Keratinocyte (primary cell): ENCODE measurements around the gene HSP90AA1. TPM values are rescaled to one million over a fixed set of nuclear protein-coding genes. Genes with fewer than 3 reads are reported as not detected.

Experiments
- DNase-seq: peaks from one replicate; pipeline ENCODE4 v3.0.0-alpha.2; 2011; ENCODE audit warnings: low read depth, missing footprints, low spot score
- FAIRE-seq: peaks from 2 replicates; lab custom pipeline; 2011; peaks lifted over from hg19 to GRCh38; lab: Jason Lieb, UNC
- H2AFZ ChIP-seq: 2 replicates; pipeline ENCODE4 v1.6.0; 2012; ENCODE audit warnings: low read length, control low read depth, inconsistent platforms; ENCODE audit not compliant: control insufficient read depth
- H3K27ac ChIP-seq: 2 replicates; pipeline ENCODE4 v1.5.1; 2011; ENCODE audit warnings: low read length; ENCODE audit not compliant: control insufficient read depth, insufficient read depth
- H3K27me3 ChIP-seq: 3 replicates; pipeline ENCODE4 v1.6.0; 2011; ENCODE audit warnings: low read length; ENCODE audit not compliant: control insufficient read depth, insufficient read depth; ENCODE audit errors: extremely low read depth
- H3K36me3 ChIP-seq, 2 experiments: 2 replicates in 1 of 2; 3 replicates in 1 of 2; pipeline ENCODE4 v1.5.1; 2011; ENCODE audit warnings: low read length in 2 of 2, mild to moderate bottlenecking in 1 of 2; ENCODE audit not compliant: control insufficient read depth in 2 of 2, insufficient read depth in 2 of 2; ENCODE audit errors: extremely low read depth in 1 of 2
- H3K4me1 ChIP-seq: 3 replicates; pipeline ENCODE4 v1.5.1; 2011; ENCODE audit warnings: low read length; ENCODE audit not compliant: control insufficient read depth, insufficient read depth; ENCODE audit errors: extremely low read depth
- H3K4me2 ChIP-seq: 3 replicates; pipeline ENCODE4 v1.6.0; 2011; ENCODE audit warnings: low read depth, low read length; ENCODE audit not compliant: control insufficient read depth, insufficient read depth; ENCODE audit errors: extremely low read depth
- H3K4me3 ChIP-seq, 3 experiments: fragments of 200-600 bp in 1 of 3; sonication (generic) in 1 of 3; 2 replicates in 2 of 3; 3 replicates in 1 of 3; pipeline ENCODE4 v1.5.1; 2011 to 2016; ENCODE audit warnings: low read length in 3 of 3, mild to moderate bottlenecking in 3 of 3, control low read depth in 2 of 3, inconsistent platforms in 1 of 3, low read depth in 1 of 3, mixed read lengths in 1 of 3, mixed run types in 1 of 3, moderate library complexity in 1 of 3; ENCODE audit not compliant: control insufficient read depth in 2 of 3, insufficient read depth in 2 of 3; ENCODE audit errors: extremely low read depth in 1 of 3
- H3K79me2 ChIP-seq: 2 replicates; pipeline ENCODE4 v1.6.0; 2012; ENCODE audit warnings: low read length; ENCODE audit not compliant: control insufficient read depth, insufficient read depth
- H3K9ac ChIP-seq: 3 replicates; pipeline ENCODE4 v1.6.0; 2011; ENCODE audit warnings: low read length; ENCODE audit not compliant: control insufficient read depth, insufficient read depth; ENCODE audit errors: extremely low read depth
- H3K9me1 ChIP-seq: 3 replicates; pipeline ENCODE4 v1.6.0; 2011; ENCODE audit warnings: low read length; ENCODE audit not compliant: control insufficient read depth, insufficient read depth; ENCODE audit errors: extremely low read depth
- H3K9me3 ChIP-seq: 2 replicates; pipeline ENCODE4 v1.5.1; 2012; ENCODE audit warnings: low read depth, low read length; ENCODE audit not compliant: control insufficient read depth
- H4K20me1 ChIP-seq: 3 replicates; pipeline ENCODE4 v1.6.0; 2011; ENCODE audit warnings: low read length; ENCODE audit not compliant: control insufficient read depth, insufficient read depth; ENCODE audit errors: extremely low read depth
- CTCF ChIP-seq, 3 experiments: IDR thresholded peaks in 1 of 3; conservative IDR thresholded peaks in 1 of 3; optimal IDR thresholded peaks in 1 of 3; 2 replicates in 2 of 3; 3 replicates in 1 of 3; pipeline versions ENCODE3 to v1.5.1; 2011; ENCODE audit warnings: low read length in 3 of 3, mild to moderate bottlenecking in 3 of 3, moderate library complexity in 2 of 3, control low read depth in 1 of 3, inconsistent platforms in 1 of 3; ENCODE audit not compliant: insufficient read depth in 2 of 3; ENCODE audit errors: extremely low read depth in 1 of 3
- EZH2 ChIP-seq: IDR thresholded peaks from one replicate; pipeline ENCODE4 v1.6.1; 2012; ENCODE audit warnings: inconsistent platforms, mild to moderate bottlenecking, low read length, moderate library complexity
- dilution Hi-C: fragments of 300-500 bp; cut with MboI; formaldehyde crosslinking; loops from one replicate; pipeline ENCODE4 v1.7.0; 2020; ENCODE audit warnings: low sequenced_read_pairs; ENCODE audit not compliant: extremely low pct_ligation_motif_present
- polyA plus RNA-seq, 5 experiments: library from polyadenylated mRNA; depleted of rRNA in 3 of 5; stranded (reverse) in 3 of 5; stranded (forward) in 1 of 5; unstranded in 1 of 5; fragments of >200 nt; gene quantifications; 1 replicate in 1 of 5; 2 replicates in 3 of 5; 3 replicates in 1 of 5; pipeline versions ENCODE4 v1.2.1 to v1.2.3, GENCODE V29; 2011 to 2012; ENCODE audit warnings: missing spikeins in 2 of 5, low read depth in 1 of 5, low replicate concordance in 1 of 5

HSP90AA1 gene
- polyA plus RNA-seq, 1 donor (not counting 4 experiments of a cell fraction or from before 2014, with no cell fraction given): 898 TPM

- dilution Hi-C loops: no loop called here
- H3K4me2 ChIP-seq: no peak overlapping the region
- H3K9ac ChIP-seq: no peak overlapping the region
Observed at GRCh38 chr14:102063109-102063807, 23.6 kb downstream of the HSP90AA1 start.

GRCh38 chr14:102058961-102059360 lies 27.9 kb downstream of the HSP90AA1 start:
- no peak for FAIRE-seq
- H3K9me1 ChIP-seq: no peaks in the 10 kb centered on the region
- dilution Hi-C loops: no loop called here

More at GRCh38 chr14:102063109-102063807, 23.6 kb downstream of the HSP90AA1 start:
- no peak for DNase-seq
- no peak for TF ChIP-seq EZH2
- TF ChIP-seq CTCF (optimal IDR thresholded peaks at IDR 0.05 in 1 of 3, IDR thresholded peaks at IDR 0.05 in 1 of 3, conservative IDR thresholded peaks at IDR 0.05 in 1 of 3; ENCODE audit: extremely low read depth in 1 of 3, insufficient read depth in 2 of 3, low read length in 3 of 3): peak; percentile 36 to 51 (median 46)
- H3K36me3 ChIP-seq: no peaks in the 10 kb centered on the region
- no peaks in the 10 kb centered on the region for H3K9me1 ChIP-seq
- no peak overlapping the region for H3K27ac ChIP-seq
- H3K27me3 ChIP-seq: no peaks in the 10 kb centered on the region
- H3K4me3 ChIP-seq: no peak overlapping the region
- no peak overlapping the region for H2AFZ ChIP-seq
- peak; percentile 72 for FAIRE-seq
- no peaks in the 10 kb centered on the region for H3K9me3 ChIP-seq
- H3K4me1 ChIP-seq: peaks cover 5% of the 10 kb centered on the region
- no peaks in the 10 kb centered on the region for H4K20me1 ChIP-seq
- no peaks in the 10 kb centered on the region for H3K79me2 ChIP-seq

More at GRCh38 chr14:102058961-102059360, 27.9 kb downstream of the HSP90AA1 start:
- TF ChIP-seq CTCF (optimal IDR thresholded peaks at IDR 0.05 in 1 of 3, IDR thresholded peaks at IDR 0.05 in 1 of 3, conservative IDR thresholded peaks at IDR 0.05 in 1 of 3; ENCODE audit: extremely low read depth in 1 of 3, insufficient read depth in 2 of 3, low read length in 3 of 3) (no peak), EZH2 (no peak)
- Histone ChIP-seq H3K9ac (no peak overlapping the region), H3K27me3 (no peaks in the 10 kb centered on the region), H4K20me1 (no peaks in the 10 kb centered on the region), H2AFZ (no peak overlapping the region), H3K4me1 (peaks cover 19% of the 10 kb centered on the region), H3K9me3 (no peaks in the 10 kb centered on the region), H3K79me2 (no peaks in the 10 kb centered on the region), H3K27ac (no peak overlapping the region), H3K4me2 (no peak overlapping the region), H3K36me3 (peaks cover 4 to 5% of the 10 kb centered on the region in 2 experiments), H3K4me3 (no peak overlapping the region)
- no peak for DNase-seq
